C4-2B (cell line): Measurements from ENCODE around the gene GPI.

Source experiments
- ZFX ChIP-seq: fragments of 450-650 bp; IDR thresholded peaks from 2 replicates; pipeline ENCODE4 v1.6.1; 2017
- TF ChIP-seq, protein P1 (sequence below): fragments of 450-650 bp; conservative IDR thresholded peaks from 2 replicates; pipeline ENCODE4 v1.5.1; 2017; ENCODE audit warnings: mild to moderate bottlenecking

GRCh38 chr19:34347561-34348165 lies 17.3 kb upstream of the GPI start:
- TF ChIP-seq, protein P1, sequence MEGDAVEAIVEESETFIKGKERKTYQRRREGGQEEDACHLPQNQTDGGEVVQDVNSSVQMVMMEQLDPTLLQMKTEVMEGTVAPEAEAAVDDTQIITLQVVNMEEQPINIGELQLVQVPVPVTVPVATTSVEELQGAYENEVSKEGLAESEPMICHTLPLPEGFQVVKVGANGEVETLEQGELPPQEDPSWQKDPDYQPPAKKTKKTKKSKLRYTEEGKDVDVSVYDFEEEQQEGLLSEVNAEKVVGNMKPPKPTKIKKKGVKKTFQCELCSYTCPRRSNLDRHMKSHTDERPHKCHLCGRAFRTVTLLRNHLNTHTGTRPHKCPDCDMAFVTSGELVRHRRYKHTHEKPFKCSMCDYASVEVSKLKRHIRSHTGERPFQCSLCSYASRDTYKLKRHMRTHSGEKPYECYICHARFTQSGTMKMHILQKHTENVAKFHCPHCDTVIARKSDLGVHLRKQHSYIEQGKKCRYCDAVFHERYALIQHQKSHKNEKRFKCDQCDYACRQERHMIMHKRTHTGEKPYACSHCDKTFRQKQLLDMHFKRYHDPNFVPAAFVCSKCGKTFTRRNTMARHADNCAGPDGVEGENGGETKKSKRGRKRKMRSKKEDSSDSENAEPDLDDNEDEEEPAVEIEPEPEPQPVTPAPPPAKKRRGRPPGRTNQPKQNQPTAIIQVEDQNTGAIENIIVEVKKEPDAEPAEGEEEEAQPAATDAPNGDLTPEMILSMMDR, result no peak
- TF ChIP-seq ZFX, result no peak
